T47D (cell line): Measurements from ENCODE around the gene SEZ6L2.
A peak's percentile ranks its signal among the peaks of the same experiment; 100 is the strongest.

ENCODE experiments used
- DNase-seq, 2 experiments: peaks; one replicate each; pipeline versions ENCODE4 v3.0.0 to v3.0.0-alpha.2; 2011 to 2012; ENCODE audit warnings: low read depth in 1 of 2, low spot score in 1 of 2
- JUND ChIP-seq: IDR thresholded peaks from 2 replicates; pipeline ENCODE4 v1.6.1; 2012; ENCODE audit warnings: low read depth
- in situ Hi-C: cut with HindIII; loops from 2 replicates; pipeline ENCODE4 v1.10.0; 2016; ENCODE audit warnings: low sequenced_read_pairs, low pct_unique_long_range_greater_than_20kb

SEZ6L2 gene

GRCh38 chr16:29906520-29907244 is 7.3 kb upstream of the SEZ6L2 start:
- TF ChIP-seq JUND, result no peak
- no peak for DNase-seq
- in situ Hi-C loops, result no loop called here

- TF ChIP-seq JUND, result no peak
- DNase-seq, result no peak
- in situ Hi-C loops, result no loop called here
Observed at GRCh38 chr16:29905668-29906067, 6.3 kb upstream of the SEZ6L2 start.

GRCh38 chr16:29904947-29905346 is 5.6 kb upstream of the SEZ6L2 start:
- no peak for DNase-seq
- TF ChIP-seq JUND, result no peak
- in situ Hi-C loops, result no loop called here

- no peak for DNase-seq
- in situ Hi-C loops, result no loop called here
- TF ChIP-seq JUND, result no peak
Observed at GRCh38 chr16:29903590-29903989, 4.2 kb upstream of the SEZ6L2 start.

- TF ChIP-seq JUND, result no peak
- in situ Hi-C loops, result no loop called here
- no peak for DNase-seq
Observed at GRCh38 chr16:29901607-29901945, 2.2 kb upstream of the SEZ6L2 start.

- TF ChIP-seq JUND, result no peak
- in situ Hi-C loops, result no loop called here
- no peak for DNase-seq
Observed at GRCh38 chr16:29900888-29901606, 1.7 kb upstream of the SEZ6L2 start.

GRCh38 chr16:29900102-29900887 is 945 bp upstream of the SEZ6L2 start, which contains the start of gene ASPHD1:
ASPHD1 (plus strand) TSS chr16:29900488; CDS start chr16:29900972, 484 bp downstream.
- peak; percentile 84 to 91 for DNase-seq
- TF ChIP-seq JUND, result no peak
- in situ Hi-C loops, result no loop called here

- DNase-seq, result peak in 1 of 2 experiments; percentile 76
- in situ Hi-C loops, result no loop called here
- no peak for TF ChIP-seq JUND
Observed at GRCh38 chr16:29898804-29899515, 390 bp downstream of the SEZ6L2 start.

- no peak for DNase-seq
- in situ Hi-C loops, result no loop called here
- TF ChIP-seq JUND, result no peak
Observed at GRCh38 chr16:29898135-29898803, 1.1 kb downstream of the SEZ6L2 start.

- TF ChIP-seq JUND, result no peak
- in situ Hi-C loops, result no loop called here
- DNase-seq, result no peak
Observed at GRCh38 chr16:29897333-29897732, 2.0 kb downstream of the SEZ6L2 start.

- no peak for TF ChIP-seq JUND
- DNase-seq, result no peak
- in situ Hi-C loops, result no loop called here
Observed at GRCh38 chr16:29896841-29897240, 2.5 kb downstream of the SEZ6L2 start.

GRCh38 chr16:29894352-29894751 is 5.0 kb downstream of the SEZ6L2 start:
- in situ Hi-C loops, result no loop called here
- no peak for DNase-seq
- no peak for TF ChIP-seq JUND
